Measurements from ENCODE around the gene KCTD11.

DNA sequence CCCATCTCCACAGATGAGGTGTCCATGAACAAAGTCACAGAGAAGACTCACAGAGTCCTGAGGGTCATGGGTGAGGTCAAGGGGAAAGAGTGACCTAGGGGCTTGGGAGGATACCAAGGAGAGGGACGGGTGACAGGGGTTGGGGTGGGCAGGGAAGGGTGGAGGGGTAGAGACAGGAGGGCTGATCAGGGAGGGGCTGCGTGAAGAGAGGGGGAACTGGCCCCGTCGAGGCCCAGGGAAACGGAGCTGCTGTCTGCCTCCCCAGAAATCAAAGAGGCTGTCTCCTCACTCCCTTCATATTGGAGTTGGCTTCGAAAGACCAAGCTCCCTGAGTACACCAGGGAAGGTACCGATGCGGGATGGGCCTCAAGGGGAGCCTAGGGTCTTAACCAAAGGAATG is 3.6 kb downstream of the KCTD11 start:
- TF ChIP-seq, protein P1, sequence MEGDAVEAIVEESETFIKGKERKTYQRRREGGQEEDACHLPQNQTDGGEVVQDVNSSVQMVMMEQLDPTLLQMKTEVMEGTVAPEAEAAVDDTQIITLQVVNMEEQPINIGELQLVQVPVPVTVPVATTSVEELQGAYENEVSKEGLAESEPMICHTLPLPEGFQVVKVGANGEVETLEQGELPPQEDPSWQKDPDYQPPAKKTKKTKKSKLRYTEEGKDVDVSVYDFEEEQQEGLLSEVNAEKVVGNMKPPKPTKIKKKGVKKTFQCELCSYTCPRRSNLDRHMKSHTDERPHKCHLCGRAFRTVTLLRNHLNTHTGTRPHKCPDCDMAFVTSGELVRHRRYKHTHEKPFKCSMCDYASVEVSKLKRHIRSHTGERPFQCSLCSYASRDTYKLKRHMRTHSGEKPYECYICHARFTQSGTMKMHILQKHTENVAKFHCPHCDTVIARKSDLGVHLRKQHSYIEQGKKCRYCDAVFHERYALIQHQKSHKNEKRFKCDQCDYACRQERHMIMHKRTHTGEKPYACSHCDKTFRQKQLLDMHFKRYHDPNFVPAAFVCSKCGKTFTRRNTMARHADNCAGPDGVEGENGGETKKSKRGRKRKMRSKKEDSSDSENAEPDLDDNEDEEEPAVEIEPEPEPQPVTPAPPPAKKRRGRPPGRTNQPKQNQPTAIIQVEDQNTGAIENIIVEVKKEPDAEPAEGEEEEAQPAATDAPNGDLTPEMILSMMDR (IDR thresholded peaks at IDR 0.05), result no peak
- TF ChIP-seq POLR2A (IDR thresholded peaks at IDR 0.05), result no peak

Measured in thyroid gland (tissue), 4 donors.